Measurements from ENCODE around the gene RAVER1.

GRCh38 chr19:10288662-10289166, 44.6 kb downstream of the RAVER1 start:
- TF ChIP-seq CTCF (IDR thresholded peaks at IDR 0.05; ENCODE audit: extremely low read depth in 1 of 2, insufficient read depth in 1 of 2, low read depth in 1 of 2, low read length in 2 of 2) (no peak), JUN (IDR thresholded peaks at IDR 0.05; ENCODE audit: borderline replicate concordance, insufficient read depth, insufficient read length, low read depth) (no peak), POLR2A (IDR thresholded peaks at IDR 0.05; ENCODE audit: low read depth, low read length) (no peak), POLR2AphosphoS5 (IDR thresholded peaks at IDR 0.05; ENCODE audit: insufficient read depth, low read depth, low read length) (no peak), EZH2 (IDR thresholded peaks at IDR 0.05; ENCODE audit: borderline replicate concordance, low read depth, low read length, severe bottlenecking) (no peak)

Data from endothelial cell of umbilical vein (primary cell).